BJ (cell line): Measurements from ENCODE around the gene ARVCF. TPM values are rescaled to one million over a fixed set of nuclear protein-coding genes. Genes with fewer than 3 reads are reported as not detected.
"Not testable (repeated sequence)": the region's sequence is repeated elsewhere in the genome, so short reads cannot be mapped to it uniquely, and the experiment has no call there.

Source experiments
- CTCF ChIA-PET: fragments of 350-600 bp; formaldehyde crosslinking; extraction: SDS; loops from one replicate; lab custom pipeline; 2021; ENCODE audit warnings: antibody characterized with exemption, inconsistent platforms; lab: Yijun Ruan, JAX
- POLR2A ChIA-PET: fragments of 300-600 bp; sonication (Branson Sonifier 250); formaldehyde crosslinking; extraction: SDS; loops from one replicate; lab custom pipeline; 2021; ENCODE audit warnings: antibody characterized with exemption; lab: Charles Lee
- DNase-seq: peaks from one replicate; pipeline ENCODE4 v3.0.0-alpha.2; 2011; ENCODE audit warnings: low read depth
- H3K27me3 ChIP-seq: 2 replicates; pipeline ENCODE4 v1.6.0; 2011; ENCODE audit warnings: low read length; ENCODE audit not compliant: control insufficient read depth, insufficient read depth
- H3K36me3 ChIP-seq: 2 replicates; pipeline ENCODE4 v1.5.1; 2011; ENCODE audit warnings: low read length; ENCODE audit not compliant: control insufficient read depth, insufficient read depth
- H3K4me3 ChIP-seq: 2 replicates; pipeline ENCODE4 v1.5.1; 2011; ENCODE audit warnings: low read depth, mild to moderate bottlenecking, control low read depth, low read length
- polyA plus RNA-seq: library from polyadenylated mRNA; depleted of rRNA; stranded (reverse); fragments of >200 nt; gene quantifications from 2 replicates; pipeline ENCODE4 v1.2.3, GENCODE V29; 2011
- TF ChIP-seq, protein P1 (sequence below): IDR thresholded peaks from 2 replicates; pipeline ENCODE4 v1.5.1; 2011; ENCODE audit warnings: low read depth, mild to moderate bottlenecking, control low read depth, inconsistent platforms, low read length, moderate library complexity; ENCODE audit not compliant: insufficient read depth

ARVCF gene
- polyA plus RNA-seq, 1 experiment = 3.8 TPM

DNA sequence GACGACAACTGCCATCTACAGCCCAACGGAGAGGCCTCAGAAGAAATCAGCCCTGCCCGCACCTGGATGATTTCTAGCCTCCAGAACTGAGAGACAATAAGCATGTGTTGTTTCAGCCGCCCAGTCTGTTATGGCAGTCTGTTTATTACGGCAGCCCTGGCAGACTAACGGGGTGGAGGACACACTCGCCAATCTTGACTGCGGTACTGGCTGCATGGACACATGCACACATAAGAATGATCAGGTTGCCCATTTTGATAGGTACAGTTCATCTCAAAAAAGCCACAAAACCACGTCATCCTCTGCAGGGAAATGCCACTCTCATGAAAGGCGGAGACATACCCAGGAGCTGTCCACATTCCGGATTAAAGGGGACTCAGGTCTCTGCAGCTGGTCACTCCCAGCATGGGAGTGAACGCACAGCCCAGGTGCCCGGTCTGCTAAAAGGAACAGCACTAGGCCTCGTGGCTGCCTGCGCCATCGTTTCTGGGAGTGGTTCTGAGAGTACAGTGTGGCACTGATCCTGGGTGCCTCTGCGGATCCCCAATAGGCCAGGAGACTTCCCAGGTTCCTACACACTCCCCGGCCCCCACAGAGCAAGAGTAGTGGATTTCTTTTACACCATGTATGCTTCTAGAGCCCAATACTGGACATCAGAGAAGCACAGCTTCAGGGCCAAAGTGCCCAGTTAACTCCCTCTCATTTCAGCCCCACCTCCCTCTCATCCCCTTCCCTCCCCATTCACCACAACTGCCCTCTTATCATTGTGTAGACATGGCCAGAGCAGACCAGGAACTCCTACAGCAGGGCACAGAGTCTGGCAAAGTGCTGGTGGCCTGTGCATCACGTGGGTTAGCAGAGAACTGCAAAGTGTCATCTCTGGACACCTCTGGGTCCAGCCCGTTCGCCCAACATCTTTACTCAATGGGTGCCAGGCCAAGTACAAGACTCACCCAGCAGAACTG lies 86.8 kb downstream of the ARVCF start:
- no peaks in the 10 kb centered on the region for H3K36me3 ChIP-seq
- DNase-seq = no peak
- ChIA-PET CTCF (interaction anchor here (1.0 to 3.0 kb wide), 2 partner anchors 11 to 17 kb away, joined by 3 to 8 read pairs; partner anchors contain the start of genes COMT and TXNRD2), POLR2A (no interaction called here)
- H3K4me3 ChIP-seq = no peak overlapping the region
- TF ChIP-seq, protein P1, sequence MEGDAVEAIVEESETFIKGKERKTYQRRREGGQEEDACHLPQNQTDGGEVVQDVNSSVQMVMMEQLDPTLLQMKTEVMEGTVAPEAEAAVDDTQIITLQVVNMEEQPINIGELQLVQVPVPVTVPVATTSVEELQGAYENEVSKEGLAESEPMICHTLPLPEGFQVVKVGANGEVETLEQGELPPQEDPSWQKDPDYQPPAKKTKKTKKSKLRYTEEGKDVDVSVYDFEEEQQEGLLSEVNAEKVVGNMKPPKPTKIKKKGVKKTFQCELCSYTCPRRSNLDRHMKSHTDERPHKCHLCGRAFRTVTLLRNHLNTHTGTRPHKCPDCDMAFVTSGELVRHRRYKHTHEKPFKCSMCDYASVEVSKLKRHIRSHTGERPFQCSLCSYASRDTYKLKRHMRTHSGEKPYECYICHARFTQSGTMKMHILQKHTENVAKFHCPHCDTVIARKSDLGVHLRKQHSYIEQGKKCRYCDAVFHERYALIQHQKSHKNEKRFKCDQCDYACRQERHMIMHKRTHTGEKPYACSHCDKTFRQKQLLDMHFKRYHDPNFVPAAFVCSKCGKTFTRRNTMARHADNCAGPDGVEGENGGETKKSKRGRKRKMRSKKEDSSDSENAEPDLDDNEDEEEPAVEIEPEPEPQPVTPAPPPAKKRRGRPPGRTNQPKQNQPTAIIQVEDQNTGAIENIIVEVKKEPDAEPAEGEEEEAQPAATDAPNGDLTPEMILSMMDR = no peak
- H3K27me3 ChIP-seq = no peaks in the 10 kb centered on the region

DNA sequence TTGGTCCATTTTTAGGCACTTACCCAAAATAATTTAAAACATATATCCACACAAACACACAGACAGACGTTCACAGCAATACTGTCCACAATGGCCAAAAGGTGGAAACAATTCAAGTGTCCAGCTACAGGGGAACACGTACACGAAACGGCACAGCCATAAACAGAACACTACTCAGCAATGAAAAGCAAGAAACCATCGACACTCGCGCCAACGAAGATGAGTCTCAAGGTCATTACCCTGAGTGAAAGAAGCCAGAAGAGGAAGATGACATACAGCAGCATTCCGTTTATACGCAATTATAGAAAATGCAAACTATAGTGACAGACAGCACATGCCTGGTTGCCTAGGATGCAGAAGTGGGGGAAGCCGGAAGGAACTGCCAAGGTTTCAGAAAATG lies 88.4 kb downstream of the ARVCF start:
- ChIA-PET CTCF (no interaction called here), POLR2A (no interaction called here)
- no peaks in the 10 kb centered on the region for H3K27me3 ChIP-seq
- DNase-seq = no peak
- H3K36me3 ChIP-seq = peaks cover 4% of the 10 kb centered on the region
- TF ChIP-seq, protein P1 = no peak
- H3K4me3 ChIP-seq = no peak overlapping the region

DNA sequence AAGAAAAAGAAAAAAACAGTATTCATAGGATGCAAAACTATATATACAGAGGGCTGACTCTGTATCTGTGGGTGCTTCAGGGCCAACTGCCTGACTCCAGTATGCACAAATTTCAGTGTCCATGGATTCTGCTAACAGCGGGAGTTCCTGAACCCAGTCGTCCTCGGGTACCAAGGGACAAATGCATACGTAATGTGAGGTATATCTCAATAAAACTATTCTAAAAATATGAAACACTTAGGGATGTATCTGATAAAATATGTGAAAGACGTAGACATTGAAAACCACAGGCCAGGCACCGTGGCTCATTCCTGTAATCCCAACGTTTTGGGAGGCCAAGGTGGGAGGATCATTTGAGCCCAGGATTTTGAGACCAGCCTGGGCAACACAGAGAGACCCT lies 88.9 kb downstream of the ARVCF start:
- H3K27me3 ChIP-seq = no peaks in the 10 kb centered on the region
- ChIA-PET POLR2A (no interaction called here), CTCF (interaction anchor here (1.2 kb wide), 1 partner anchor 18 kb away, joined by 3 read pairs; no protein-coding TSS in a partner anchor)

DNA sequence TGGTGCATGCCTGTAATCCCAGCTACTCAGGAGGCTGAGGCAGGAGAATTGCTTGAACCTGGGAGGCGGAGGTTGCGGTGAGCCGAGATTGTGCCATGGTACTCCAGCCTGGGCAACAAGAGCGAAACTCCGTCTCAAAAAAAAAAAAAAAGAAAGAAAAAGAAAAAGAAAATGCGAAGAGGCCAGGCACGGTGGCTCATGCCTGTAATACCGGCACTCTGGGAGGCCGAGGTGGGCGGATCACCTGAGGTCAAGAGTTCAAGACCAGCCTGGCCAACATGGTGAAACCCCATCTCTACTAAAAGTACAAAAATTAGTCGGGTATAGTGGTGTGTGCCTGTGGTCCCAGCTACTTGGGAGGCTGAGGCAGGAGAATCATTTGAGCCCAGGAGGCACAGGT lies 90.6 kb downstream of the ARVCF start:
- DNase-seq, POLR2A ChIA-PET, H3K36me3 ChIP-seq, H3K27me3 ChIP-seq, H3K4me3 ChIP-seq: not testable (repeated sequence)
- CTCF ChIA-PET = interaction anchor here (1.0 kb wide), 1 partner anchor 18 kb away, joined by 3 read pairs; no protein-coding TSS in a partner anchor

More for the DNA sequence above, 88.9 kb downstream of the ARVCF start:
- no peak for DNase-seq
- Histone ChIP-seq H3K4me3 (no peak overlapping the region), H3K36me3 (peaks cover 4% of the 10 kb centered on the region)
- TF ChIP-seq, protein P1 = no peak

DNA sequence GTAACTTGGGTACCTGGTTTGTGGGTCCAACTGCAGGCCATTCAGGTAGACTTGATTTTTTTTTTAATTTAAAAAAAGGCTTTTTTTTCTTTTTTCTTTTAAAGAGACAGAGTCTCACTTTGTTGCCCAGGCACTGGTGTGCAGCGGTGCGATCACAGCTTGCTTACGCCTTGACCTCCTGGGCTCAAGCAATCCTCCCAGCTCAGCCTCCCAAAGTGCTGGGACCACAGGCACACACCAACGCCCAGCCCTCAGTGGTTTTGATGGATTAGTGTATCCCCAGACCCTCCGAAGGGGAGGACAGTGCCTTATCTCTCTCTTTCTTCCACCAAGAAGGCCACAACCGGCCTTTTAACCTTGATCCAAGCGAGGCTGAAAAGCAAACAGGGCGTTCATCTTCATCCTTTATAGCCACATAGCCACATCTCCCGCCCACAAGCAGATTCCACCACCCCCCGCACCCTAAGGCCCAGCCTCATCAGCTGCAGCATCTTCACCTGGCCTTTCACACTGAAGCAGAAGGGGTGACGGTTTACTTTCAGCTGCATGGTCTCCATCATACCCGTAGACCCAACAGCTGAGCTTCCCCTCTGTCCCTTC lies 92.6 kb downstream of the ARVCF start:
- H3K4me3 ChIP-seq = no peak overlapping the region
- DNase-seq = no peak
- H3K36me3 ChIP-seq = peaks cover 6% of the 10 kb centered on the region
- POLR2A ChIA-PET = no interaction called here
- CTCF ChIA-PET = interaction anchor here (0.7 to 1.5 kb wide), 4 partner anchors 14 to 193 kb away, joined by 3 to 9 read pairs (median 4); no protein-coding TSS in a partner anchor
- TF ChIP-seq, protein P1 = no peak
- H3K27me3 ChIP-seq = no peaks in the 10 kb centered on the region
